Gastrocnemius medialis (tissue), 4 donors: ENCODE measurements around the gene MRPL20.

Source experiments
- CTCF ChIP-seq, 5 experiments: fragments of 450-650 bp in 3 of 5; fragments of 200-600 bp in 2 of 5; sonication (generic) in 2 of 5; IDR thresholded peaks in 4 of 5; conservative IDR thresholded peaks in 1 of 5; 1 replicate in 4 of 5; 2 replicates in 1 of 5; pipeline ENCODE4 v1.5.1; 2016 to 2019; ENCODE audit warnings: antibody characterized with exemption in 5 of 5, mild to moderate bottlenecking in 3 of 5, moderate library complexity in 3 of 5
- POLR2A ChIP-seq, 2 donors: fragments of 450-650 bp; IDR thresholded peaks; one replicate each; pipeline ENCODE4 v1.6.1; 2017; ENCODE audit warnings: antibody characterized with exemption in 2 of 2, mild to moderate bottlenecking in 2 of 2, moderate library complexity in 2 of 2

- no peak for TF ChIP-seq POLR2A (IDR thresholded peaks at IDR 0.05)
- TF ChIP-seq CTCF (IDR thresholded peaks at IDR 0.05 in 4 of 5, conservative IDR thresholded peaks at IDR 0.05 in 1 of 5), result no peak
These were observed 12.3 kb upstream of the MRPL20 start for GRCh38 chr1:1419363-1419812.
